Smooth muscle cell (in vitro differentiated cells): Measurements from ENCODE around the gene QRICH2. TPM values are rescaled to one million over a fixed set of nuclear protein-coding genes. Genes with fewer than 3 reads are reported as not detected.

Source experiments
- DNase-seq: peaks from one replicate; lab custom pipeline; 2025; ENCODE audit not compliant: unreplicated experiment; lab: John Stamatoyannopoulos, UW
- H2AFZ ChIP-seq: fragments of 200-600 bp; sonication (generic); 2 replicates; pipeline ENCODE4 v1.6.0; 2016; ENCODE audit warnings: antibody characterized with exemption, low read depth, mild to moderate bottlenecking
- H3F3A ChIP-seq: fragments of 200-600 bp; sonication (generic); 2 replicates; pipeline ENCODE4 v1.6.0; 2017; ENCODE audit warnings: antibody characterized with exemption, low read depth
- H3K27ac ChIP-seq: fragments of 200-600 bp; sonication (generic); 2 replicates; pipeline ENCODE4 v1.5.1; 2016; ENCODE audit warnings: low read depth, mild to moderate bottlenecking
- H3K27me3 ChIP-seq: fragments of 200-600 bp; sonication (generic); 2 replicates; pipeline ENCODE4 v1.6.1; 2016; ENCODE audit warnings: low read depth, mild to moderate bottlenecking
- H3K36me3 ChIP-seq: fragments of 200-600 bp; sonication (generic); 2 replicates; pipeline ENCODE4 v1.5.1; 2016; ENCODE audit warnings: low read depth
- H3K4me1 ChIP-seq: fragments of 200-600 bp; sonication (generic); 2 replicates; pipeline ENCODE4 v1.5.1; 2016; ENCODE audit warnings: low read depth
- H3K4me2 ChIP-seq: fragments of 200-600 bp; sonication (generic); 2 replicates; pipeline ENCODE4 v1.6.0; 2016; ENCODE audit warnings: mild to moderate bottlenecking
- H3K4me3 ChIP-seq: fragments of 200-600 bp; sonication (generic); 2 replicates; pipeline ENCODE4 v1.5.1; 2016; ENCODE audit warnings: mild to moderate bottlenecking
- H3K79me2 ChIP-seq: fragments of 200-600 bp; sonication (generic); 2 replicates; pipeline ENCODE4 v1.6.0; 2016; ENCODE audit warnings: low read depth, mild to moderate bottlenecking
- H3K9ac ChIP-seq: fragments of 200-600 bp; sonication (generic); 2 replicates; pipeline ENCODE4 v1.6.0; 2016; ENCODE audit warnings: low read depth
- H3K9me3 ChIP-seq: fragments of 200-600 bp; sonication (generic); replicated peaks from 2 replicates; pipeline ENCODE4 v1.5.1; 2016; ENCODE audit warnings: low read depth
- H4K20me1 ChIP-seq: fragments of 200-600 bp; sonication (generic); 2 replicates; pipeline ENCODE4 v1.6.0; 2016; ENCODE audit warnings: low read depth
- whole genome bisulfite sequencing: methylation state at CpG from one replicate; pipeline ENCODE4 v1.1.7; 2016; ENCODE audit warnings: low lambda C conversion rate; 5-methylcytosine and 5-hydroxymethylcytosine counted together
- polyA plus RNA-seq: library from polyadenylated mRNA; unstranded; fragments of >200 nt; fragmentation: Nextera tagmentation; extraction: Ambion mirVana; gene quantifications from 2 replicates; pipeline ENCODE4 v1.2.1, GENCODE V29; 2016
- total RNA-seq: library from RNA; depleted of rRNA; stranded (reverse); fragments of >200 nt; gene quantifications from 2 replicates; pipeline ENCODE4 v1.2.3, GENCODE V29; 2014
- TF ChIP-seq, protein P1 (sequence below): fragments of 200-600 bp; sonication (generic); IDR thresholded peaks from 2 replicates; pipeline ENCODE4 v1.5.1; 2017; ENCODE audit warnings: borderline replicate concordance, mild to moderate bottlenecking, antibody characterized with exemption; ENCODE audit not compliant: insufficient read depth, poor library complexity, severe bottlenecking

Gene QRICH2
- total and polyA plus RNA-seq, 2 experiments from 2014 or later, result 1.2 to 1.5 TPM

DNA sequence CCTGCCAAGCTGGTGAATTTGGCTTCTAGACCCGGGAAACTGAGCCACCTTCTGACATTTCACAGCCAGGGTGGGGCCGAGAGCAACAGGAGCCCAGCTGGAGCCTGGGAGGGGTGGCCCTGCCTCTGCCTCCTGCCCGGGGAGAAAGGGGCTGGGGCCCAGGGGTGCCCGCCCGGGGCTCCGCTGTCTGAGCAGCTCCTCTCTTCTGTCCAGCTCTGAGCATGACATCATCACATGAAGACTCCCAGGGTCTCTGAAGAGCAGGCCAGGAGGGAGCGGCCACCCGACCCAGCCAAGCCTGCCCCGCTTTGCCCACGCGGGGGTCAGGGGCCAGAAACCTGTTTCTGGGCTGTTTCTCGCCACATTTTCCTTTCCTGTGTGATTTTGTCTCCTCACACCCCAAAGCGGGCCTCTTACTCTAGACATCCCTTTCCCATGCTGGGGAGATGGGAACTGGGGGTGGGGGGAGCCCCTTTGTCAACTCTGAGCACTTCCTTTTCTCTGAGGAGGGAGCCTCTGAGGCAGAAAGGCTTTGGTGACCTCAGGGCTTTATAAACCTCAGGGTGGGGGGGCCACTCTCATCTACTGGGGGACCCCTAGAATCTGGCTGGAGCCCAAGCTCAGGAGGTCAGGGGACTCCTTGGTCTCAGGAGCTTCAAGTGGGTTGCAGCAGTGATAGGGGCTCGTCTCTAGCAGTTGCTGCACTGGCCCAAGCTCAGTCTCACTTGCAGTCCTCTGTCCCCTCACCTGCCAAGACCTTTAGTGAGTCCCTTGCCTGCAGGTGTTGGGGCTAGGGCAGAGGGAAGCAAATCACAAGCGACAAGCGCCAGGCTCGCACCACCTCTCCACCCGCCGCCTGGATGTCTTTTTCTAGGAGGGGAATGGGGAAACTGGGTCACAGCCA is 35.3 kb downstream of the QRICH2 start:
- H3K4me2 ChIP-seq, result no peak overlapping the region
- H2AFZ ChIP-seq, result no peak overlapping the region
- no peaks in the 10 kb centered on the region for H3K36me3 ChIP-seq
- no peak overlapping the region for H3K9ac ChIP-seq
- TF ChIP-seq, protein P1, sequence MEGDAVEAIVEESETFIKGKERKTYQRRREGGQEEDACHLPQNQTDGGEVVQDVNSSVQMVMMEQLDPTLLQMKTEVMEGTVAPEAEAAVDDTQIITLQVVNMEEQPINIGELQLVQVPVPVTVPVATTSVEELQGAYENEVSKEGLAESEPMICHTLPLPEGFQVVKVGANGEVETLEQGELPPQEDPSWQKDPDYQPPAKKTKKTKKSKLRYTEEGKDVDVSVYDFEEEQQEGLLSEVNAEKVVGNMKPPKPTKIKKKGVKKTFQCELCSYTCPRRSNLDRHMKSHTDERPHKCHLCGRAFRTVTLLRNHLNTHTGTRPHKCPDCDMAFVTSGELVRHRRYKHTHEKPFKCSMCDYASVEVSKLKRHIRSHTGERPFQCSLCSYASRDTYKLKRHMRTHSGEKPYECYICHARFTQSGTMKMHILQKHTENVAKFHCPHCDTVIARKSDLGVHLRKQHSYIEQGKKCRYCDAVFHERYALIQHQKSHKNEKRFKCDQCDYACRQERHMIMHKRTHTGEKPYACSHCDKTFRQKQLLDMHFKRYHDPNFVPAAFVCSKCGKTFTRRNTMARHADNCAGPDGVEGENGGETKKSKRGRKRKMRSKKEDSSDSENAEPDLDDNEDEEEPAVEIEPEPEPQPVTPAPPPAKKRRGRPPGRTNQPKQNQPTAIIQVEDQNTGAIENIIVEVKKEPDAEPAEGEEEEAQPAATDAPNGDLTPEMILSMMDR, result no peak
- H3K27ac ChIP-seq, result no peak overlapping the region
- no peak overlapping the region for H3K4me3 ChIP-seq
- DNase-seq, result no peak
- H3F3A ChIP-seq, result peaks cover 4% of the 10 kb centered on the region
- H3K27me3 ChIP-seq, result no peaks in the 10 kb centered on the region
- no peaks in the 10 kb centered on the region for H3K9me3 ChIP-seq
- peaks cover 12% of the 10 kb centered on the region for H4K20me1 ChIP-seq
- H3K4me1 ChIP-seq, result peaks cover 3% of the 10 kb centered on the region
- no peaks in the 10 kb centered on the region for H3K79me2 ChIP-seq
- WGBS, result 93% methylated on average over 16 of the region's 19 CpGs

GRCh38 chr17:76271669-76272540 is 36.2 kb downstream of the QRICH2 start:
- Histone ChIP-seq H3K4me1 (peaks cover 9% of the 10 kb centered on the region), H4K20me1 (peaks cover 12% of the 10 kb centered on the region), H3K79me2 (peaks cover 8% of the 10 kb centered on the region), H3K27me3 (no peaks in the 10 kb centered on the region), H3K9ac (no peak overlapping the region), H3K9me3 (no peaks in the 10 kb centered on the region), H3K36me3 (no peaks in the 10 kb centered on the region), H2AFZ (no peak overlapping the region), H3K4me2 (no peak overlapping the region), H3F3A (peaks cover 4% of the 10 kb centered on the region), H3K27ac (no peak overlapping the region), H3K4me3 (no peak overlapping the region)
- no peak for DNase-seq
- TF ChIP-seq, protein P1, result no peak
- 83% methylated on average over 38 of the region's 38 CpGs for WGBS

DNA sequence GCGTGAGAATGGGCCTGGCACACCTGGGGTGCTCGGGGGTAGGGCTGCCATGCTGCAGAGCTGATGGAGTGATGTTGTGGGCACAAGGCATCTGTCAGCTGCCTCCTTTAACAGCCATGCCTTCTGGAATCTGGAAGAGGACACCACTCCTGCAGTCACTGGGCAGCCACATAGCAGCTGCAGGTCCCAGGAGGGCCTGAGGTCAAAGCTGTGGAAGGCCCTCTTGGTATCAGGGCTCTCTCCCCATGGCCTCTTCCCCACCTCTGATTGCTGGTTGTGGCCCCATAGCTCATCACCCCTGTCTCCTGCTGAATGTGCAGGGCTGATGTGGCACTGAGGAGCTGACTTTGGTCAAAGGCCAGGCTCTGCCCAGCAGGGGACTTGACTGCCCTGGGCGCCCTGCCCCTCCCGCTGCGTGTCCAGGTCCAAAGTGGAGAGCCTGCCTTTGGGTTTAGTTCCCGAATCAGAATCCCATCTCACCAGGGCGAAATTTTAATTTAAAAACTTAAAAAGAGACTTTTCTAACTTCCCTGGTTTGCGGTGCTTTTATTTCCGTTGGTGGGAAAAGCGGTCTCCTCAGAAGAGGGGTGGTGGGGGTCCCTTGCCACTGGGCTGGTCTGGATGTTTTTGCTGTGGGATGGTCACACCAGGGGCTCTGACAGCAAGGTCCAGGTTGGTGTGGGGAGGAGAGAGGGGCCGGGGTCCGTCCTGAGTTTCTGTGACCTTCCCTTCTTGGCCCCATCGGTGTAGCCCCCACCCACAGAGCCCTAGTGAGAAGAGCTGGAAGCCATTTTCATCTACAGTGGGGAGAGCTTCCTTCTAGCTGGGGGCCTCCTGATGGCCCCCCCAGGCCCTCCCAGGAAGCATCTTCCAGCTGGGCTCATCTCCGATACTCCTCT is 37.1 kb downstream of the QRICH2 start:
- no peaks in the 10 kb centered on the region for H3K36me3 ChIP-seq
- no peak for DNase-seq
- peaks cover 4% of the 10 kb centered on the region for H3F3A ChIP-seq
- H3K4me1 ChIP-seq, result peaks cover 13% of the 10 kb centered on the region
- H4K20me1 ChIP-seq, result peaks cover 12% of the 10 kb centered on the region
- no peaks in the 10 kb centered on the region for H3K27me3 ChIP-seq
- H3K4me2 ChIP-seq, result no peak overlapping the region
- no peak overlapping the region for H3K27ac ChIP-seq
- no peak overlapping the region for H3K9ac ChIP-seq
- H3K4me3 ChIP-seq, result no peak overlapping the region
- WGBS, result 98% methylated on average over 14 of the region's 14 CpGs
- TF ChIP-seq, protein P1, result no peak
- H2AFZ ChIP-seq, result no peak overlapping the region
- H3K79me2 ChIP-seq, result peaks cover 17% of the 10 kb centered on the region
- no peaks in the 10 kb centered on the region for H3K9me3 ChIP-seq
